ENCODE results near the gene SLC7A14.

- TF ChIP-seq CTCF (IDR thresholded peaks at IDR 0.05; ENCODE audit: insufficient read depth, low read length, poor library complexity, severe bottlenecking) (no peak), EZH2phosphoT487 (conservative IDR thresholded peaks at IDR 0.05; ENCODE audit: low read length) (no peak)
Observed at GRCh38 chr3:170418422-170419398, 167.2 kb downstream of the SLC7A14 start, which contains the start of gene CLDN11.
